Stimulated activated naive CD8-positive, alpha-beta T cell treated with anti-CD3 and anti-CD28 coated beads, Interleukin-15, Interleukin-2, amounts not matched to agents 100 ng/mL and 50 ng/mL, for 24 hours (primary cell): ENCODE data around the gene DNAJC16.

Experiments used
- H3K27ac Mint-ChIP-seq: one replicate; pipeline ENCODE4 v1.8.0; 2021; ENCODE audit warnings: mild to moderate bottlenecking, mixed read lengths
- H3K27me3 Mint-ChIP-seq: one replicate; pipeline ENCODE4 v1.8.0; 2021; ENCODE audit warnings: mixed read lengths
- H3K36me3 Mint-ChIP-seq: one replicate; pipeline ENCODE4 v1.8.0; 2021; ENCODE audit warnings: low read depth, mixed read lengths
- H3K4me1 Mint-ChIP-seq: one replicate; pipeline ENCODE4 v1.8.0; 2021; ENCODE audit warnings: low read depth, mixed read lengths
- H3K4me3 Mint-ChIP-seq: one replicate; pipeline ENCODE4 v1.8.0; 2021; ENCODE audit warnings: mild to moderate bottlenecking, mixed read lengths
- H3K9me3 Mint-ChIP-seq: one replicate; pipeline ENCODE4 v1.8.0; 2021; ENCODE audit warnings: mixed read lengths

The DNAJC16 gene

DNA sequence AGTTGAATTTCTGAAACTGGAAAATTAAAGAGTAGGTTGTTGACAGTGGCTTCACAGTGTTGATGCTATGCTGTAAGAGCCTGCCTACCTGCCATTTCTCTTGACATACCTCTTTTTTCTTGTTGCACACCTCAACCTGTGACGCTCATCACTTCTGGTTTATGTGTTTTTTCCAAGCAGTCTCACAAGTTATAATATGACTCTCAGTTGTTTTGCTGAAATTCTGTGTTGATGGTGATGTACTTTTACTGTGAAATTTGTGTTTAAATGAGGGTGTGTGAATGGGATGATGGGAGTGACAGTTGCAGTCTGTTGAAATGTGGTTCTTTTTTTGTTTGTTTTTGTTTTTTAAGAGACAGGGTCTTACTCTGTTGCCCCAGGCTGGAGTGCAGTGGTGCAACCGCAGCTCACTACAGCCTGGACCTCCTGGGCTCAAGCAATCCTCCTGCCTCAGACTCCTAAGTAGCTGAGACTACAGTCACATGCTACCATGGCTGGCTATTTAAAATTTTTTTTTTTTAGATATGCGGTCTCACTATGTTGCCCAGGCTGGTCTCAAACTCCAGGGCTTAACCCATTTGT, 97.6 kb downstream of the DNAJC16 start:
- Mint-ChIP-seq H3K36me3 (peaks cover 45% of the 10 kb centered on the region), H3K4me3 (no peak overlapping the region), H3K4me1 (peaks cover 78% of the 10 kb centered on the region)

DNA sequence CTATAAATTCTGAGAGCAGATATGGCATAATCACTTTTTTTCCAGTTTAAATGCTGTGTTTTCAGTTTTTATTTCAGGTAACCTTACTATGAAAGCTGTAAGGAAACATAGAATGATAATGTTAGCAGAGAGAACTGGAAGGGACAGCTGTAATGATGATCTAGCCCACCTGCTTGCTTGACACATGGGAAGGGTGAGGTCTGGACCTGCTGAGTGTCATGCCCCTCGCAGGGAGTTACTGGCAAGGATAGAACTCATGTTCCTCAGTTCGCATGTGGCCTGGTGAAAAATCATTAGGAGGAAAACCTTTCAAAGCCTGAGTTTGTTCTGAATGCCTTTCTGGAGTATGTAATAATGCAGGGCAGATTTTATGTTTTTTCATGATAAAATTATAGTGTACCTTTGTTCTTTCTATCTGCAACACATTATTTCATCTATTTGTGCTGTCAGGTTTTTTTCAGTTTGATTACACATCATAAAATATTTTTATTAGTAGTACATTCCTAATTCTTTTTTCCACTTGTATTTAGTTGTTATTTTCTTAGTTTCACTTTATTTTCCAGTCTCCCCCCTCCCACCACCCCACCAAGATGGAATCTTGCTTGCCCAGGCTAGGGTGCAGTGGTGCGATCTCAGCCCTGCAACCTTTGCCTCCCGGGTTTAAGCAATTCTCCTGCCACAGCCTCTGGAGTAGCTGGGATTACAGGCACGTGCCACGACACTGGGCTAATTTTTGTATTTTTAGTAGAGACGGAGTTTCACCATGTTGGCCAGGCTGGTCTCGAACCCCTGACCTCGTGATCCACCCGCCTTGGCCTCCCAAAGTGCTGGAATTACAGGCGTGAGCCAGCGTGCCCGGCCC, 98.6 kb downstream of the DNAJC16 start:
- Mint-ChIP-seq H3K4me3 (no peak overlapping the region), H3K9me3 (no peaks in the 10 kb centered on the region), H3K36me3 (peaks cover 49% of the 10 kb centered on the region), H3K27me3 (no peaks in the 10 kb centered on the region), H3K4me1 (peaks cover 67% of the 10 kb centered on the region), H3K27ac (peak overlapping the region; percentile 42)

More for the DNA sequence above, 97.6 kb downstream of the DNAJC16 start:
- peak overlapping the region; percentile 2 for H3K27ac Mint-ChIP-seq
- H3K9me3 Mint-ChIP-seq: no peaks in the 10 kb centered on the region
- no peaks in the 10 kb centered on the region for H3K27me3 Mint-ChIP-seq
